ENCODE data around the gene DNAH10.

Gene DNAH10

GRCh38 chr12:123807002-123807401, 44.9 kb downstream of the DNAH10 start:
- TF ChIP-seq, protein P1, sequence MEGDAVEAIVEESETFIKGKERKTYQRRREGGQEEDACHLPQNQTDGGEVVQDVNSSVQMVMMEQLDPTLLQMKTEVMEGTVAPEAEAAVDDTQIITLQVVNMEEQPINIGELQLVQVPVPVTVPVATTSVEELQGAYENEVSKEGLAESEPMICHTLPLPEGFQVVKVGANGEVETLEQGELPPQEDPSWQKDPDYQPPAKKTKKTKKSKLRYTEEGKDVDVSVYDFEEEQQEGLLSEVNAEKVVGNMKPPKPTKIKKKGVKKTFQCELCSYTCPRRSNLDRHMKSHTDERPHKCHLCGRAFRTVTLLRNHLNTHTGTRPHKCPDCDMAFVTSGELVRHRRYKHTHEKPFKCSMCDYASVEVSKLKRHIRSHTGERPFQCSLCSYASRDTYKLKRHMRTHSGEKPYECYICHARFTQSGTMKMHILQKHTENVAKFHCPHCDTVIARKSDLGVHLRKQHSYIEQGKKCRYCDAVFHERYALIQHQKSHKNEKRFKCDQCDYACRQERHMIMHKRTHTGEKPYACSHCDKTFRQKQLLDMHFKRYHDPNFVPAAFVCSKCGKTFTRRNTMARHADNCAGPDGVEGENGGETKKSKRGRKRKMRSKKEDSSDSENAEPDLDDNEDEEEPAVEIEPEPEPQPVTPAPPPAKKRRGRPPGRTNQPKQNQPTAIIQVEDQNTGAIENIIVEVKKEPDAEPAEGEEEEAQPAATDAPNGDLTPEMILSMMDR (IDR thresholded peaks at IDR 0.05; ENCODE audit: low read length), result no peak
- no peak for TF ChIP-seq EZH2 (IDR thresholded peaks at IDR 0.05; ENCODE audit: borderline replicate concordance, low read length)
- no peaks in the 10 kb centered on the region for H4K20me1 ChIP-seq (ENCODE audit: insufficient read depth, low read length)
- H3K9ac ChIP-seq (ENCODE audit: low read length), result no peak overlapping the region
- H3K4me2 ChIP-seq (ENCODE audit: low read length), result no peak overlapping the region
- H3K27me3 ChIP-seq (ENCODE audit: insufficient read depth, low read length), result no peaks in the 10 kb centered on the region
- no peak overlapping the region for H3K27ac ChIP-seq (ENCODE audit: low read depth, low read length, poor library complexity, severe bottlenecking)
- H3K9me2 ChIP-seq (ENCODE audit: low read depth, low read length), result no peaks in the 10 kb centered on the region
- no peak overlapping the region for H3K4me3 ChIP-seq (ENCODE audit: low read depth, low read length, poor library complexity, severe bottlenecking)
- H2AFZ ChIP-seq (ENCODE audit: low read length), result no peak overlapping the region
- no peaks in the 10 kb centered on the region for H3K9me3 ChIP-seq (ENCODE audit: low read length)
- no peaks in the 10 kb centered on the region for H3K36me3 ChIP-seq (ENCODE audit: insufficient read depth, low read length)
- no peaks in the 10 kb centered on the region for H3K4me1 ChIP-seq (ENCODE audit: insufficient read depth, low read length, severe bottlenecking)
- H3K79me2 ChIP-seq (ENCODE audit: insufficient read depth, low read length), result no peaks in the 10 kb centered on the region
- H3F3A ChIP-seq (ENCODE audit: insufficient read depth, low read length), result no peaks in the 10 kb centered on the region

GRCh38 chr12:123807670-123808069, 45.6 kb downstream of the DNAH10 start:
- no peaks in the 10 kb centered on the region; the same call in 1 of the 2 replicates for H3K27me3 ChIP-seq (ENCODE audit: insufficient read depth, low read length)

DNA sequence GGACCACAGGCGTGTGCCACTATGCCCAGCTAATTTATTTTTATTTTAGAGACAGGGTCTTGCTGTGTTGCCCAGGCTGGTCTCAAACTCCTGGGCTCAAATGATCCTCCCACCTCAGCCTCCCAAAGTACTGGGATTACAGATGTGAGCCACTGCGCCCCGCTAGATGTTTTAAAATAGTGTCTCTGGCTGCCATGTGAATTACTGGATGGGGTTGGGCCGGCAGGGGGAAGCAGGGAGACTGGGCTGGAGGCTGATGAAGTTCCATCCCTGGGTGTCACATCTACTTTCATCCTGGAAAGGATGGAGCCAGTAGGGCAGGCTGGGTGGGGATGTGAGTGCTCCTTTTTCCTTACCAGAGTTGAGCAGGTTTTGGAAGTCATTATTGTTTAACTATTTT, 46.1 kb downstream of the DNAH10 start:
- Histone ChIP-seq H4K20me1 (ENCODE audit: insufficient read depth, low read length) (no peaks in the 10 kb centered on the region), H3K9ac (ENCODE audit: low read length) (no peak overlapping the region), H3K27me3 (ENCODE audit: insufficient read depth, low read length) (no peaks in the 10 kb centered on the region; the same call in 1 of the 2 replicates), H3K36me3 (ENCODE audit: insufficient read depth, low read length) (no peaks in the 10 kb centered on the region), H3K4me1 (ENCODE audit: insufficient read depth, low read length, severe bottlenecking) (no peaks in the 10 kb centered on the region), H3K9me3 (ENCODE audit: low read length) (no peaks in the 10 kb centered on the region), H3K9me2 (ENCODE audit: low read depth, low read length) (no peaks in the 10 kb centered on the region), H3K4me2 (ENCODE audit: low read length) (no peak overlapping the region), H3K4me3 (ENCODE audit: low read depth, low read length, poor library complexity, severe bottlenecking) (no peak overlapping the region), H3K79me2 (ENCODE audit: insufficient read depth, low read length) (no peaks in the 10 kb centered on the region), H3F3A (ENCODE audit: insufficient read depth, low read length) (no peaks in the 10 kb centered on the region), H3K27ac (ENCODE audit: low read depth, low read length, poor library complexity, severe bottlenecking) (no peak overlapping the region), H2AFZ (ENCODE audit: low read length) (no peak overlapping the region)
- TF ChIP-seq, protein P1 (IDR thresholded peaks at IDR 0.05; ENCODE audit: low read length), result no peak
- TF ChIP-seq EZH2 (IDR thresholded peaks at IDR 0.05; ENCODE audit: borderline replicate concordance, low read length), result no peak

More at GRCh38 chr12:123807670-123808069, 45.6 kb downstream of the DNAH10 start:
- H4K20me1 ChIP-seq (ENCODE audit: insufficient read depth, low read length), result no peaks in the 10 kb centered on the region
- no peaks in the 10 kb centered on the region for H3K4me1 ChIP-seq (ENCODE audit: insufficient read depth, low read length, severe bottlenecking)
- H3K4me3 ChIP-seq (ENCODE audit: low read depth, low read length, poor library complexity, severe bottlenecking), result no peak overlapping the region
- H2AFZ ChIP-seq (ENCODE audit: low read length), result no peak overlapping the region
- H3F3A ChIP-seq (ENCODE audit: insufficient read depth, low read length), result no peaks in the 10 kb centered on the region
- no peaks in the 10 kb centered on the region for H3K79me2 ChIP-seq (ENCODE audit: insufficient read depth, low read length)
- no peaks in the 10 kb centered on the region for H3K9me2 ChIP-seq (ENCODE audit: low read depth, low read length)
- no peaks in the 10 kb centered on the region for H3K36me3 ChIP-seq (ENCODE audit: insufficient read depth, low read length)
- TF ChIP-seq EZH2 (IDR thresholded peaks at IDR 0.05; ENCODE audit: borderline replicate concordance, low read length), result no peak
- TF ChIP-seq, protein P1 (IDR thresholded peaks at IDR 0.05; ENCODE audit: low read length), result no peak
- H3K27ac ChIP-seq (ENCODE audit: low read depth, low read length, poor library complexity, severe bottlenecking), result no peak overlapping the region
- no peak overlapping the region for H3K4me2 ChIP-seq (ENCODE audit: low read length)
- no peaks in the 10 kb centered on the region for H3K9me3 ChIP-seq (ENCODE audit: low read length)
- H3K9ac ChIP-seq (ENCODE audit: low read length), result no peak overlapping the region
